Transverse colon (tissue), 4 donors: Measurements from ENCODE around the gene PAPOLG.

Experiments
- CTCF ChIP-seq, 5 experiments: fragments of 200-600 bp in 3 of 5; fragments of 450-650 bp in 2 of 5; sonication (generic) in 3 of 5; IDR thresholded peaks; 1 replicate in 2 of 5; 2 replicates in 3 of 5; pipeline ENCODE4 v1.5.1; 2016 to 2017; ENCODE audit warnings: antibody characterized with exemption in 5 of 5, inconsistent platforms in 3 of 5, mild to moderate bottlenecking in 2 of 5, moderate library complexity in 1 of 5
- EP300 ChIP-seq: sonication (generic); formaldehyde crosslinking; IDR thresholded peaks from one replicate; pipeline ENCODE4 v1.6.1; 2017; ENCODE audit warnings: antibody characterized with exemption, low read depth
- POLR2A ChIP-seq: fragments of 450-650 bp; IDR thresholded peaks from one replicate; pipeline ENCODE4 v1.6.1; 2016; ENCODE audit warnings: antibody characterized with exemption, mild to moderate bottlenecking, moderate library complexity
- POLR2AphosphoS5 ChIP-seq, 3 donors: sonication (generic); formaldehyde crosslinking; IDR thresholded peaks; one replicate each; pipeline ENCODE4 v1.6.1; 2016; ENCODE audit warnings: antibody characterized with exemption in 3 of 3

DNA sequence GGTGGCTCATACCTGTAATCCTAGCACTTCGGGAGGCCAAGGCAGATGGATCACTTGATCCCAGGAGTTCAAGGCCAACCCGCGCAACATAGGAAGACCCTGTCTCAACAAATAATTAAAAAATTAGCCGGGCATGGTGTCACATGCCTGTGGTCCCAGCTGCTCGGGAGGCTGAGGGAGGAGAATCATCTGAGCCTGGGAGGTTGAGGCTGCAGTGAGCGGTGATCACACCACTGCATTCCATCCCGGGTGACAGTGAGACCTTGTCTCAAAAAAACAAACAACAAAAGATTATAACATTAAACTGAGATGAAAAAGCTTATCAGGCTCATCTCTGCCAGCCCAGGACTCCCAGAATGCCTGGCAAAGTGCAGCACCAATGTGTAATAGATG, 50.5 kb downstream of the PAPOLG start:
- TF ChIP-seq POLR2A (no peak), CTCF (IDR thresholded peaks at IDR 0.05) (no peak), POLR2AphosphoS5 (IDR thresholded peaks at IDR 0.05) (no peak), EP300 (no peak)
